Liver (tissue), 9 donors: ENCODE data around the gene GIMAP8. TPM values are rescaled to one million over a fixed set of nuclear protein-coding genes. Genes with fewer than 3 reads are reported as not detected.
A peak's percentile ranks its signal among the peaks of the same experiment; 100 is the strongest.
"Not testable (repeated sequence)": the region's sequence is repeated elsewhere in the genome, so short reads cannot be mapped to it uniquely, and the experiment has no call there.

Experiments used
- DNase-seq: peaks from one replicate; pipeline ENCODE4 v3.0.0-alpha.2; 2017; ENCODE audit warnings: low spot score
- H3K27ac ChIP-seq, 2 donors: one replicate each; pipeline ENCODE4 v1.7.0; 2013; ENCODE audit warnings: inconsistent platforms in 2 of 2, low read length in 2 of 2, control low read depth in 1 of 2, low read depth in 1 of 2, mild to moderate bottlenecking in 1 of 2
- H3K27me3 ChIP-seq, 4 donors: one replicate each; pipeline versions ENCODE4 v1.6.1 to v1.7.0; 2013; ENCODE audit warnings: low read length in 3 of 4, inconsistent platforms in 1 of 4, mild to moderate bottlenecking in 1 of 4, moderate library complexity in 1 of 4; ENCODE audit not compliant: control insufficient read depth in 4 of 4, insufficient read depth in 4 of 4
- H3K36me3 ChIP-seq, 4 donors: one replicate each; pipeline versions ENCODE4 v1.6.1 to v1.7.0; 2013; ENCODE audit warnings: low read length in 3 of 4, mild to moderate bottlenecking in 3 of 4, low read depth in 1 of 4, moderate library complexity in 1 of 4; ENCODE audit not compliant: control insufficient read depth in 4 of 4, insufficient read depth in 3 of 4
- H3K4me1 ChIP-seq, 4 donors: one replicate each; pipeline versions ENCODE4 v1.6.1 to v1.7.0; 2013; ENCODE audit warnings: low read length in 3 of 4, mild to moderate bottlenecking in 3 of 4, moderate library complexity in 1 of 4; ENCODE audit not compliant: control insufficient read depth in 4 of 4, insufficient read depth in 4 of 4
- H3K4me3 ChIP-seq, 3 donors: one replicate each; pipeline versions ENCODE4 v1.6.1 to v1.7.0; 2013; ENCODE audit warnings: low read length in 3 of 3, control low read depth in 1 of 3, low read depth in 1 of 3, mild to moderate bottlenecking in 1 of 3
- H3K9ac ChIP-seq, 2 donors: one replicate each; pipeline ENCODE4 v1.7.0; 2013; ENCODE audit warnings: low read length in 2 of 2, mild to moderate bottlenecking in 2 of 2, moderate library complexity in 2 of 2, control low read depth in 1 of 2, low read depth in 1 of 2
- H3K9me3 ChIP-seq, 4 donors: one replicate each; pipeline versions ENCODE4 v1.6.1 to v1.7.0; 2013; ENCODE audit warnings: low read length in 3 of 4; ENCODE audit not compliant: control insufficient read depth in 4 of 4
- ATF3 ChIP-seq: IDR thresholded peaks from 2 replicates; pipeline ENCODE4 v1.6.1; 2016; ENCODE audit warnings: antibody characterized with exemption
- CTCF ChIP-seq: fragments of 150-350 bp; IDR thresholded peaks from 2 replicates; pipeline ENCODE4 v1.5.1; 2017; ENCODE audit warnings: improper control_type of control experiment, low read depth, low read length; ENCODE audit not compliant: missing input control
- EGR1 ChIP-seq, 2 donors: IDR thresholded peaks; 2 replicates each; pipeline ENCODE4 v1.6.1; 2016 to 2018; ENCODE audit warnings: antibody characterized with exemption in 2 of 2, low read depth in 2 of 2
- FOXA1 ChIP-seq: IDR thresholded peaks from 2 replicates; pipeline ENCODE4 v1.6.1; 2016; ENCODE audit warnings: antibody characterized with exemption
- FOXA2 ChIP-seq: IDR thresholded peaks from 2 replicates; pipeline ENCODE4 v1.6.1; 2016; ENCODE audit warnings: antibody characterized with exemption
- GABPA ChIP-seq, 2 donors: IDR thresholded peaks in 1 of 2; conservative IDR thresholded peaks in 1 of 2; 2 replicates each; pipeline ENCODE4 v1.6.1; 2016; ENCODE audit warnings: antibody characterized with exemption in 2 of 2, mild to moderate bottlenecking in 1 of 2, moderate library complexity in 1 of 2
- HNF4A ChIP-seq, 2 donors: conservative IDR thresholded peaks; 2 replicates each; pipeline ENCODE4 v1.6.1; 2016; ENCODE audit warnings: antibody characterized with exemption in 2 of 2, mild to moderate bottlenecking in 2 of 2
- HNF4G ChIP-seq: IDR thresholded peaks from 2 replicates; pipeline ENCODE4 v1.6.1; 2016; ENCODE audit warnings: antibody characterized with exemption
- JUND ChIP-seq, 2 donors: IDR thresholded peaks; 2 replicates each; pipeline ENCODE4 v1.6.1; 2016; ENCODE audit warnings: antibody characterized with exemption in 2 of 2
- MAX ChIP-seq: IDR thresholded peaks from 2 replicates; pipeline ENCODE4 v1.6.1; 2016; ENCODE audit warnings: antibody characterized with exemption
- NR2F2 ChIP-seq: IDR thresholded peaks from 2 replicates; pipeline ENCODE4 v1.6.1; 2016; ENCODE audit warnings: antibody characterized with exemption
- RAD21 ChIP-seq, 2 donors: IDR thresholded peaks; 2 replicates each; pipeline ENCODE4 v1.6.1; 2016; ENCODE audit warnings: antibody characterized with exemption in 2 of 2, mild to moderate bottlenecking in 2 of 2
- REST ChIP-seq: IDR thresholded peaks from 2 replicates; pipeline ENCODE4 v1.6.1; 2016; ENCODE audit warnings: antibody characterized with exemption, mild to moderate bottlenecking
- RXRA ChIP-seq, 2 donors: IDR thresholded peaks; 2 replicates each; pipeline ENCODE4 v1.6.1; 2017 to 2018; ENCODE audit warnings: antibody characterized with exemption in 2 of 2, mild to moderate bottlenecking in 1 of 2
- SP1 ChIP-seq: IDR thresholded peaks from 2 replicates; pipeline ENCODE4 v1.6.1; 2018; ENCODE audit warnings: antibody characterized with exemption, mild to moderate bottlenecking
- TAF1 ChIP-seq: conservative IDR thresholded peaks from 2 replicates; pipeline ENCODE4 v1.6.1; 2016; ENCODE audit warnings: antibody characterized with exemption, mild to moderate bottlenecking
- YY1 ChIP-seq: IDR thresholded peaks from 2 replicates; pipeline ENCODE4 v1.6.1; 2016; ENCODE audit warnings: antibody characterized with exemption, mild to moderate bottlenecking
- ZBTB33 ChIP-seq: IDR thresholded peaks from 2 replicates; pipeline ENCODE4 v1.6.1; 2016; ENCODE audit warnings: antibody characterized with exemption
- WGBS: extraction: QIAGEN DNeasy Blood & Tissue Kit; methylation state at CpG from one replicate; pipeline ENCODE4 v1.1.7; 2013; 5-methylcytosine and 5-hydroxymethylcytosine counted together
- polyA plus RNA-seq, 2 donors: library from polyadenylated mRNA; stranded (reverse) in 1 of 2; unstranded in 1 of 2; fragments of 200-250 nt in 1 of 2; fragments of >200 nt in 1 of 2; fragmentation: Nextera tagmentation in 1 of 2; extraction: Ambion mirVana in 1 of 2; gene quantifications; one replicate each; pipeline versions ENCODE4 v1.2.1 to v1.2.3, GENCODE V29; 2013 to 2015
- total RNA-seq, 2 donors: library from RNA; depleted of rRNA; stranded (reverse); fragments of >200 nt; gene quantifications; one replicate each; pipeline ENCODE4 v1.2.3, GENCODE V29; 2014
- donor health status: healthy.
- donor health status: healthy.
- donor health status: healthy.
- donor health status: healthy.
- donor health status: healthy.

Gene GIMAP8
- total and polyA plus RNA-seq, 4 donors = 1.6 to 9.4 (median 7.6) TPM

DNA sequence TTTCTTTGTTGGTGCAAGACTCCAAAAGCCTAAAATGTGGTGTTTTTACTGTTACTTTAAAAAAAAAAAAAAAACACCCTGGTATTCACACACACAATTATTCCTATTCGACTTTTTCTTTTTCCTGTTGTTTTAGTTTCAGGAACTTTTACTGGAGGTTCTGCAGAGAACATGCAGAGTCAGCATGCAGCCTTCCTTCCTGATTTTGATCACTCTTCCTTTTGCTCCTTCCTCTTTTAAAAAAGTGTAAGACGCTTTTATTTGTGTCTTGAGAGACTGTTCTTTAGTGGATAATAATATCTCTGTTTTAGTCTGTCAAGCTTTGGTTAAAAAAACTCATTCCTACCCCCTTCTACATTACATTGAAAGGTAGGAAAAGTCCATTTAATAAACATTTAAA lies 33.1 kb downstream of the GIMAP8 start:
- TF ChIP-seq RAD21 (IDR thresholded peaks at IDR 0.05) (peak in 1 of 2 donors; percentile 12), MAX (peak; percentile 40)
- not testable (repeated sequence) for DNase-seq, H3K4me1 ChIP-seq, H3K27me3 ChIP-seq, H3K9me3 ChIP-seq, H3K36me3 ChIP-seq, H3K27ac ChIP-seq, H3K4me3 ChIP-seq
- H3K9ac ChIP-seq = peak overlapping the region in 1 of 2 donors; percentile 22
- 48% methylated on average over 2 of the region's 2 CpGs for WGBS

GRCh38 chr7:150484071-150484470 lies 33.6 kb downstream of the GIMAP8 start:
- H3K36me3 ChIP-seq, H3K4me3 ChIP-seq, DNase-seq, H3K9ac ChIP-seq, H3K4me1 ChIP-seq, H3K27me3 ChIP-seq, H3K27ac ChIP-seq, H3K9me3 ChIP-seq: not testable (repeated sequence)
- WGBS = 56% methylated on average over 3 of the region's 3 CpGs

DNA sequence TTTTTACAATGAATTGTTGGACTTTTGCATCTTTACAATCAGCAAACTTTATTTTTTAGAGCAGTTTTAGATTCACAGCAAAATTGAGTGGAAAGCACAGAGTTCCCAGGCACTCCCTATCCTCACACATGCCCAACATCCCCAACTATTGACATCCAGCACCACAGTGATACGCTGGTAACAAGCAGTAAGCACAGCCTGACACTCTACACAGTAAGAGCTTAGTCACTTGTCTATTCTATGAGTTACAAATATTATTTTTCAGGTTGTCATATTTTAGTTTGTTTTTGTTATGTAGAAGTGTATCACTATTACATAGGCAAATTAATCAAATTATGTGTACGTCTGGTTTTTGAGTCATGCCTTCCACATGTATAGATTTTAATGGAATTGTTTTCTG lies 37.2 kb downstream of the GIMAP8 start:
- H3K36me3 ChIP-seq = no peaks in the 10 kb centered on the region
- no peaks in the 10 kb centered on the region for H3K27me3 ChIP-seq
- peaks cover 0 to 2% (median 0%) of the 10 kb centered on the region in 4 donors for H3K4me1 ChIP-seq
- H3K9ac ChIP-seq = no peak overlapping the region
- H3K4me3 ChIP-seq = no peak overlapping the region
- no peak overlapping the region for H3K27ac ChIP-seq
- no peak for TF ChIP-seq EGR1 (IDR thresholded peaks at IDR 0.05; ENCODE audit: low read depth in 2 of 2)
- TF ChIP-seq TAF1 = no peak
- no peak for DNase-seq
- no peaks in the 10 kb centered on the region for H3K9me3 ChIP-seq
- 78% methylated on average over 2 of the region's 2 CpGs for WGBS

- H3K4me1 ChIP-seq = no peaks in the 10 kb centered on the region
- no peak overlapping the region for H3K9ac ChIP-seq
- no peak for DNase-seq
- H3K4me3 ChIP-seq = no peak overlapping the region
- no peaks in the 10 kb centered on the region for H3K9me3 ChIP-seq
- no peaks in the 10 kb centered on the region for H3K27me3 ChIP-seq
- no peak overlapping the region for H3K27ac ChIP-seq
- WGBS = 89% methylated on average over 1 of the region's 1 CpG
- no peaks in the 10 kb centered on the region for H3K36me3 ChIP-seq
- TF ChIP-seq JUND (IDR thresholded peaks at IDR 0.05) (no peak), NR2F2 (no peak), RAD21 (IDR thresholded peaks at IDR 0.05) (no peak), RXRA (IDR thresholded peaks at IDR 0.05) (no peak), YY1 (no peak), FOXA1 (no peak), SP1 (no peak), REST (no peak), CTCF (no peak), HNF4G (no peak), TAF1 (no peak), GABPA (IDR thresholded peaks at IDR 0.05 in 1 of 2, conservative IDR thresholded peaks at IDR 0.05 in 1 of 2) (no peak), ATF3 (no peak), MAX (no peak), HNF4A (conservative IDR thresholded peaks at IDR 0.05) (no peak), ZBTB33 (no peak), FOXA2 (no peak)
Observed at GRCh38 chr7:150489782-150490181, 39.4 kb downstream of the GIMAP8 start.
